Cardiac fibroblast (primary cell): ENCODE data around the gene SREBF2.
A peak's percentile ranks its signal among the peaks of the same experiment; 100 is the strongest.

Source experiments
- DNase-seq, 2 donors: peaks; one replicate each; pipeline versions ENCODE4 v3.0.0 to v3.0.0-alpha.2; 2010; ENCODE audit warnings: low read depth in 2 of 2
- H3K4me3 ChIP-seq, 2 donors: replicated peaks in 1 of 2; 1 replicate in 1 of 2; 2 replicates in 1 of 2; pipeline ENCODE4 v1.5.1; 2011; ENCODE audit warnings: low read depth in 2 of 2, low read length in 2 of 2, mild to moderate bottlenecking in 2 of 2, moderate library complexity in 1 of 2
- CTCF ChIP-seq: IDR thresholded peaks from one replicate; pipeline ENCODE4 v1.5.1; 2011; ENCODE audit warnings: low read depth, mild to moderate bottlenecking, low read length, inconsistent platforms

The SREBF2 gene

GRCh38 chr22:41911001-41911611 is 78.2 kb downstream of the SREBF2 start:
- H3K4me3 ChIP-seq = no peak overlapping the region
- TF ChIP-seq CTCF = no peak
- DNase-seq = no peak

- no peak for TF ChIP-seq CTCF
- no peak overlapping the region for H3K4me3 ChIP-seq
- no peak for DNase-seq
Measured at GRCh38 chr22:41912338-41913039, 79.6 kb downstream of the SREBF2 start.

GRCh38 chr22:41913040-41913719 is 80.3 kb downstream of the SREBF2 start:
- no peak for DNase-seq
- no peak for TF ChIP-seq CTCF
- H3K4me3 ChIP-seq = no peak overlapping the region

- TF ChIP-seq CTCF = no peak
- DNase-seq = no peak
- no peak overlapping the region for H3K4me3 ChIP-seq
Measured at GRCh38 chr22:41913842-41914534, 81.1 kb downstream of the SREBF2 start.

- H3K4me3 ChIP-seq = no peak overlapping the region
- no peak for DNase-seq
- TF ChIP-seq CTCF = no peak
Measured at GRCh38 chr22:41914611-41915034, 81.7 kb downstream of the SREBF2 start.

- no peak within 1 kb of the TSS for H3K4me3 ChIP-seq
- no peak for TF ChIP-seq CTCF
- DNase-seq = peak in 1 of 2 donors; percentile 56
Measured at GRCh38 chr22:41915035-41915785, 82.3 kb downstream of the SREBF2 start, which contains the start of gene SHISA8. Gene SHISA8 (minus strand): TSS chr22:41915074. CDS start chr22:41914667, 407 bp downstream.
